ENCODE data around the gene MORC3.

DNA sequence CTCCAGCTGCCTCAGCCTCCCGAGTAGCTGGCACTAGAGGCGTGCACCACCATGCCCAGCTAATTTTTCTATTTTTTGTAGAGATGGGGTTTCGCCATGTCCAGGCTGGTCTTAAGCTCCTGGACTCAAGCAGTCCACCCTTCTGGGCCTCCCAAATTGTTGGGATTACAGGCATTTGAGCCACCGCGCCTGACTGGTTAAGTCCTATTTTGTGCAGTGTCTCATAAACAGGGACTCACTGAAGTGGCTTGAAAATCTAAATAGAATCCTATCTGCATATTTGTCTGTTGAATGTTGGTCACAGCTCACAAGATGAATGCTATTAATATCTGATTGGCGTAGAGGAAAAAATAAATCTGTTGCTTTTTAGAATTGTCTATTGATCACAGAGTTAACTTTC lies 59.3 kb downstream of the MORC3 start:
- TF ChIP-seq EGR1 (IDR thresholded peaks at IDR 0.05; ENCODE audit: low read depth) = no peak
- TF ChIP-seq, protein P1, sequence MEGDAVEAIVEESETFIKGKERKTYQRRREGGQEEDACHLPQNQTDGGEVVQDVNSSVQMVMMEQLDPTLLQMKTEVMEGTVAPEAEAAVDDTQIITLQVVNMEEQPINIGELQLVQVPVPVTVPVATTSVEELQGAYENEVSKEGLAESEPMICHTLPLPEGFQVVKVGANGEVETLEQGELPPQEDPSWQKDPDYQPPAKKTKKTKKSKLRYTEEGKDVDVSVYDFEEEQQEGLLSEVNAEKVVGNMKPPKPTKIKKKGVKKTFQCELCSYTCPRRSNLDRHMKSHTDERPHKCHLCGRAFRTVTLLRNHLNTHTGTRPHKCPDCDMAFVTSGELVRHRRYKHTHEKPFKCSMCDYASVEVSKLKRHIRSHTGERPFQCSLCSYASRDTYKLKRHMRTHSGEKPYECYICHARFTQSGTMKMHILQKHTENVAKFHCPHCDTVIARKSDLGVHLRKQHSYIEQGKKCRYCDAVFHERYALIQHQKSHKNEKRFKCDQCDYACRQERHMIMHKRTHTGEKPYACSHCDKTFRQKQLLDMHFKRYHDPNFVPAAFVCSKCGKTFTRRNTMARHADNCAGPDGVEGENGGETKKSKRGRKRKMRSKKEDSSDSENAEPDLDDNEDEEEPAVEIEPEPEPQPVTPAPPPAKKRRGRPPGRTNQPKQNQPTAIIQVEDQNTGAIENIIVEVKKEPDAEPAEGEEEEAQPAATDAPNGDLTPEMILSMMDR (IDR thresholded peaks at IDR 0.05 in 2 of 3, conservative IDR thresholded peaks at IDR 0.05 in 1 of 3; ENCODE audit: borderline replicate concordance in 1 of 3, insufficient read depth in 1 of 3, low read depth in 2 of 3, low read length in 2 of 3) = no peak
- TF ChIP-seq POLR2AphosphoS5 (IDR thresholded peaks at IDR 0.05; ENCODE audit: low read depth, low read length) = no peak
- TF ChIP-seq POLR2A (IDR thresholded peaks at IDR 0.05; ENCODE audit: borderline replicate concordance, extremely low read depth, insufficient read depth, insufficient read length) = no peak
- TF ChIP-seq ZNF274 (IDR thresholded peaks at IDR 0.05; ENCODE audit: low read depth, low read length) = no peak
- no peak for TF ChIP-seq JUND (IDR thresholded peaks at IDR 0.05)
- TF ChIP-seq EZH2phosphoT487 (IDR thresholded peaks at IDR 0.05; ENCODE audit: borderline replicate concordance) = no peak
- no peak for TF ChIP-seq REST (IDR thresholded peaks at IDR 0.05; ENCODE audit: low read depth)
- no peak for TF ChIP-seq EZH2 (IDR thresholded peaks at IDR 0.05)
- TF ChIP-seq SIN3A (IDR thresholded peaks at IDR 0.05; ENCODE audit: low read depth) = no peak
- TF ChIP-seq RAD21 (IDR thresholded peaks at IDR 0.05; ENCODE audit: low read depth) = no peak
- no peak for TF ChIP-seq ZBTB33 (IDR thresholded peaks at IDR 0.05; ENCODE audit: extremely low read depth, insufficient replicate concordance, low read length)
- no peak for TF ChIP-seq YY1 (IDR thresholded peaks at IDR 0.05; ENCODE audit: extremely low read depth, insufficient replicate concordance, low read depth, low read length)

All from HCT116 (cell line).